IMR-90 (cell line): ENCODE results near the gene HDGFL2. TPM values are rescaled to one million over a fixed set of nuclear protein-coding genes. Genes with fewer than 3 reads are reported as not detected.

Experiments used
- ATAC-seq: fragments of 200-7000 bp; cut with Tn5 transposase; 2 replicates; pipeline ENCODE4 v1.9.1; 2020; ENCODE audit warnings: low read depth, mild to moderate bottlenecking, moderate library complexity
- BruUV-seq: library from RNA; stranded (reverse); fragments of 400-500 nt; replicated peaks from 2 replicates; lab custom pipeline; 2021; lab: Mats Ljungman, UMichigan
- CTCF ChIA-PET: fragments of 300-600 bp; formaldehyde crosslinking; extraction: SDS; loops from one replicate; lab custom pipeline; 2021; ENCODE audit warnings: antibody characterized with exemption; lab: Yijun Ruan, JAX
- POLR2A ChIA-PET: fragments of 300-600 bp; sonication (Branson Sonifier 250); formaldehyde crosslinking; loops from one replicate; lab custom pipeline; 2022; ENCODE audit warnings: antibody characterized with exemption; ENCODE audit not compliant: unreplicated experiment; lab: Charles Lee
- DNase-seq: peaks from one replicate; pipeline ENCODE4 v3.0.0; 2013
- H2AFZ ChIP-seq: replicated peaks from 2 replicates; pipeline ENCODE3; 2013; ENCODE audit warnings: low read length, mild to moderate bottlenecking; ENCODE audit not compliant: poor library complexity
- H2AK5ac ChIP-seq: 2 replicates; pipeline ENCODE4 v1.6.1; 2013; ENCODE audit warnings: low read depth, low read length, inconsistent platforms
- H2AK9ac ChIP-seq: replicated peaks from 2 replicates; pipeline ENCODE3; 2013; ENCODE audit warnings: mild to moderate bottlenecking, low read depth, low read length, moderate library complexity; ENCODE audit not compliant: poor library complexity
- H2BK120ac ChIP-seq: 2 replicates; pipeline ENCODE4 v1.6.1; 2013; ENCODE audit warnings: low read depth, low read length, inconsistent platforms
- H2BK15ac ChIP-seq: 3 replicates; pipeline ENCODE4 v1.6.1; 2013; ENCODE audit warnings: low read depth, low read length, inconsistent platforms
- H2BK20ac ChIP-seq: 2 replicates; pipeline ENCODE4 v1.6.1; 2013; ENCODE audit warnings: low read depth, mild to moderate bottlenecking, inconsistent platforms, low read length, moderate library complexity
- H2BK5ac ChIP-seq: 2 replicates; pipeline ENCODE4 v1.6.1; 2013; ENCODE audit warnings: mild to moderate bottlenecking, low read depth, low read length, inconsistent platforms; ENCODE audit not compliant: poor library complexity, severe bottlenecking
- H3K14ac ChIP-seq: replicated peaks from 2 replicates; pipeline ENCODE4 v1.6.1; 2013; ENCODE audit warnings: low read depth, low read length, inconsistent platforms
- H3K18ac ChIP-seq: 2 replicates; pipeline ENCODE4 v1.6.1; 2013; ENCODE audit warnings: low read depth, low read length, control low read depth
- H3K23ac ChIP-seq: 2 replicates; pipeline ENCODE4 v1.6.1; 2013; ENCODE audit warnings: low read depth, low read length, inconsistent platforms
- H3K27ac ChIP-seq: 2 replicates; pipeline ENCODE4 v1.5.1; 2013; ENCODE audit warnings: mild to moderate bottlenecking, control low read depth, low read length; ENCODE audit not compliant: insufficient read depth
- H3K27me3 ChIP-seq: 2 replicates; pipeline ENCODE4 v1.6.1; 2013; ENCODE audit warnings: low read length; ENCODE audit not compliant: control insufficient read depth, insufficient read depth
- H3K36me3 ChIP-seq: 2 replicates; pipeline ENCODE4 v1.6.1; 2013; ENCODE audit warnings: low read length, mixed read lengths; ENCODE audit not compliant: control insufficient read depth, insufficient read depth
- H3K4ac ChIP-seq: 2 replicates; pipeline ENCODE4 v1.6.1; 2013; ENCODE audit warnings: low read depth, low read length, inconsistent platforms
- H3K4me1 ChIP-seq: 2 replicates; pipeline ENCODE4 v1.6.1; 2013; ENCODE audit warnings: low read length, mixed read lengths; ENCODE audit not compliant: control insufficient read depth, insufficient read depth
- H3K4me2 ChIP-seq: 2 replicates; pipeline ENCODE4 v1.6.1; 2013; ENCODE audit warnings: low read depth, mild to moderate bottlenecking, control low read depth, low read length, moderate library complexity
- H3K4me3 ChIP-seq: 2 replicates; pipeline ENCODE4 v1.5.1; 2013; ENCODE audit warnings: low read depth, mild to moderate bottlenecking, control low read depth, low read length, moderate library complexity; ENCODE audit not compliant: insufficient read depth
- H3K56ac ChIP-seq: 2 replicates; pipeline ENCODE4 v1.6.1; 2013; ENCODE audit warnings: low read length, inconsistent platforms; ENCODE audit not compliant: insufficient read depth; ENCODE audit errors: extremely low read depth
- H3K79me1 ChIP-seq, 2 experiments: 2 replicates each; pipeline ENCODE4 v1.6.1; 2013; ENCODE audit warnings: low read length in 2 of 2, inconsistent platforms in 1 of 2, low read depth in 1 of 2
- H3K9ac ChIP-seq: 2 replicates; pipeline ENCODE4 v1.6.1; 2013; ENCODE audit warnings: low read depth, low read length, control low read depth
- H3K9me1 ChIP-seq: 2 replicates; pipeline ENCODE4 v1.6.1; 2013; ENCODE audit warnings: low read length, inconsistent platforms; ENCODE audit not compliant: insufficient read depth
- H3K9me3 ChIP-seq: 2 replicates; pipeline ENCODE4 v1.6.1; 2013; ENCODE audit warnings: low read length; ENCODE audit not compliant: control insufficient read depth, insufficient read depth
- H4K20me1 ChIP-seq: 2 replicates; pipeline ENCODE4 v1.6.1; 2013; ENCODE audit warnings: low read length, inconsistent platforms; ENCODE audit not compliant: insufficient read depth
- H4K5ac ChIP-seq: 2 replicates; pipeline ENCODE4 v1.6.1; 2013; ENCODE audit warnings: mild to moderate bottlenecking, low read depth, low read length, control low read depth
- H4K8ac ChIP-seq, 2 experiments: 2 replicates each; pipeline ENCODE4 v1.6.1; 2013; ENCODE audit warnings: low read depth in 2 of 2, low read length in 2 of 2, control low read depth in 1 of 2, inconsistent platforms in 1 of 2
- H4K91ac ChIP-seq: 2 replicates; pipeline ENCODE4 v1.6.1; 2013; ENCODE audit warnings: low read depth, low read length, inconsistent platforms; ENCODE audit not compliant: insufficient read depth
- CEBPB ChIP-seq: IDR thresholded peaks from 2 replicates; pipeline ENCODE4 v1.6.1; 2012; ENCODE audit warnings: low read depth, low read length, improper control_type of control experiment
- CHD1 ChIP-seq: IDR thresholded peaks from 2 replicates; pipeline ENCODE4 v1.6.1; 2012; ENCODE audit warnings: low read depth, low read length, improper control_type of control experiment
- MAFK ChIP-seq: IDR thresholded peaks from 2 replicates; pipeline ENCODE4 v1.6.1; 2012; ENCODE audit warnings: low read depth, low read length, improper control_type of control experiment
- MAZ ChIP-seq: IDR thresholded peaks from 2 replicates; pipeline ENCODE4 v1.6.1; 2012; ENCODE audit warnings: low read depth, mild to moderate bottlenecking, low read length, improper control_type of control experiment, moderate library complexity, borderline replicate concordance
- MXI1 ChIP-seq: IDR thresholded peaks from 2 replicates; pipeline ENCODE4 v1.6.1; 2012; ENCODE audit warnings: low read depth, mild to moderate bottlenecking, low read length, moderate library complexity, borderline replicate concordance
- RAD21 ChIP-seq: IDR thresholded peaks from 2 replicates; pipeline ENCODE4 v1.6.1; 2012; ENCODE audit warnings: low read length, improper control_type of control experiment
- RCOR1 ChIP-seq: IDR thresholded peaks from 2 replicates; pipeline ENCODE4 v1.6.1; 2012; ENCODE audit warnings: mild to moderate bottlenecking, low read length, improper control_type of control experiment; ENCODE audit not compliant: insufficient replicate concordance
- RFX5 ChIP-seq: IDR thresholded peaks from 2 replicates; pipeline ENCODE4 v1.8.0; 2012; ENCODE audit warnings: low read depth, mild to moderate bottlenecking, low read length, moderate library complexity
- WGBS, 2 experiments: methylation state at CpG; one replicate each; pipeline versions ENCODE4 v1.1.5 to v1.1.7; 2013; ENCODE audit warnings: missing lambda C conversion rate in 2 of 2; ENCODE audit not compliant: insufficient read length in 1 of 2; ENCODE audit errors: extremely low coverage in 2 of 2; 5-methylcytosine and 5-hydroxymethylcytosine counted together
- dilution Hi-C: fragments of 300-500 bp; cut with HindIII; formaldehyde crosslinking; loops from one replicate; pipeline ENCODE4 v1.14.3; 2018; ENCODE audit warnings: low sequenced_read_pairs; ENCODE audit not compliant: unreplicated experiment
- in situ Hi-C: fragments of 300-500 bp; cut with MboI; formaldehyde crosslinking; loops from 3 replicates; pipeline ENCODE4 v1.14.3; 2019; ENCODE audit warnings: low sequenced_read_pairs, inconsistent platforms, mixed read lengths
- intact Hi-C: fragments of 100-400 bp; cut with micrococcal nuclease; formaldehyde crosslinking; loops from 2 replicates; pipeline ENCODE4 v1.10.0; 2022
- polyA plus RNA-seq, 3 experiments: library from polyadenylated mRNA; depleted of rRNA; stranded (reverse); fragments of >200 nt; gene quantifications; 2 replicates each; pipeline ENCODE4 v1.2.3, GENCODE V29; 2012; ENCODE audit warnings: low replicate concordance in 1 of 3
- total RNA-seq: library from RNA; depleted of rRNA; stranded (reverse); fragments of >200 nt; gene quantifications from 2 replicates; pipeline ENCODE4 v1.2.3, GENCODE V29; 2012

Gene HDGFL2
- total and polyA plus RNA-seq, 2 of the 4 experiments (the other 2 are of a cell fraction), result 35.8 to 48.5 TPM

- no peak overlapping the region for H3K18ac ChIP-seq
Observed at GRCh38 chr19:4515732-4516131, 43.6 kb downstream of the HDGFL2 start.

More at GRCh38 chr19:4515732-4516131, 43.6 kb downstream of the HDGFL2 start:
- peaks cover 7% of the 10 kb centered on the region for H3K27me3 ChIP-seq
- H3K9me3 ChIP-seq, result no peaks in the 10 kb centered on the region
- no peak overlapping the region for H3K9ac ChIP-seq
- H4K8ac ChIP-seq, result no peak overlapping the region
- no peak overlapping the region for H3K23ac ChIP-seq
- BruUV-seq, result no TSS peak
- no peak overlapping the region for H4K91ac ChIP-seq
- H2AK5ac ChIP-seq, result no peak overlapping the region
- H2AFZ ChIP-seq, result no peak overlapping the region
- no peak overlapping the region for H3K4me3 ChIP-seq
- no peaks in the 10 kb centered on the region for H3K79me1 ChIP-seq
- H3K14ac ChIP-seq, result no peak overlapping the region
- no CpG with 5 or more reads among the region's 5 CpGs for WGBS, 2 experiments
- POLR2A ChIA-PET, result no interaction called here
- ATAC-seq (no peak), DNase-seq (no peak)
- H4K5ac ChIP-seq, result no peak overlapping the region
- no peak overlapping the region for H2BK20ac ChIP-seq
- CTCF ChIA-PET, result no interaction called here
- TF ChIP-seq CEBPB (no peak), MAFK (no peak), MXI1 (no peak), MAZ (no peak), CHD1 (no peak), RFX5 (no peak), RCOR1 (no peak), RAD21 (no peak)
- H3K9me1 ChIP-seq, result no peaks in the 10 kb centered on the region
- H3K36me3 ChIP-seq, result no peaks in the 10 kb centered on the region
- H2BK5ac ChIP-seq, result no peak overlapping the region
- no peak overlapping the region for H3K4me2 ChIP-seq
- H3K4ac ChIP-seq, result no peak overlapping the region
- dilution Hi-C loops (no loop called here), in situ Hi-C loops (no loop called here), intact Hi-C loops (no loop called here)
- no peak overlapping the region for H2BK120ac ChIP-seq
- no peak overlapping the region for H2BK15ac ChIP-seq
- no peak overlapping the region for H2AK9ac ChIP-seq
- no peaks in the 10 kb centered on the region for H4K20me1 ChIP-seq
- H3K4me1 ChIP-seq, result peaks cover 9% of the 10 kb centered on the region
- H3K27ac ChIP-seq, result no peak overlapping the region
- H3K56ac ChIP-seq, result no peak overlapping the region
